IPS-18a (cell line): Measurements from ENCODE around the gene FUS.
"Not testable (repeated sequence)": the region's sequence is repeated elsewhere in the genome, so short reads cannot be mapped to it uniquely, and the experiment has no call there.

ENCODE experiments used
- H3K27ac ChIP-seq: one replicate; pipeline ENCODE4 v1.5.1; 2013; ENCODE audit warnings: low read length
- H3K27me3 ChIP-seq: one replicate; pipeline ENCODE4 v1.6.1; 2013; ENCODE audit warnings: mild to moderate bottlenecking, low read length; ENCODE audit not compliant: control insufficient read depth, insufficient read depth
- H3K36me3 ChIP-seq: one replicate; pipeline ENCODE4 v1.6.1; 2013; ENCODE audit warnings: low read depth, low read length; ENCODE audit not compliant: control insufficient read depth
- H3K4me1 ChIP-seq: one replicate; pipeline ENCODE4 v1.6.1; 2013; ENCODE audit warnings: low read depth, low read length; ENCODE audit not compliant: control insufficient read depth
- H3K4me3 ChIP-seq: one replicate; pipeline ENCODE4 v1.5.1; 2013; ENCODE audit warnings: low read length
- H3K9ac ChIP-seq: one replicate; pipeline ENCODE4 v1.6.1; 2013; ENCODE audit warnings: mild to moderate bottlenecking, low read length, moderate library complexity
- H3K9me3 ChIP-seq: one replicate; pipeline ENCODE4 v1.6.1; 2013; ENCODE audit warnings: low read depth, low read length; ENCODE audit not compliant: control insufficient read depth

Gene FUS

GRCh38 chr16:31147574-31147973, 32.4 kb upstream of the FUS start:
- H3K27me3 ChIP-seq: peaks cover 26% of the 10 kb centered on the region
- H3K36me3 ChIP-seq: no peaks in the 10 kb centered on the region
- H3K4me3 ChIP-seq: no peak overlapping the region

GRCh38 chr16:31148281-31148728, 31.6 kb upstream of the FUS start:
- no peak overlapping the region for H3K27ac ChIP-seq
- no peak overlapping the region for H3K9ac ChIP-seq

More at GRCh38 chr16:31147574-31147973, 32.4 kb upstream of the FUS start:
- Histone ChIP-seq H3K4me1 (no peaks in the 10 kb centered on the region), H3K9me3 (no peaks in the 10 kb centered on the region), H3K9ac (no peak overlapping the region), H3K27ac (no peak overlapping the region)

GRCh38 chr16:31148896-31149295, 31.0 kb upstream of the FUS start:
- Histone ChIP-seq H3K9ac (no peak overlapping the region), H3K4me1 (no peaks in the 10 kb centered on the region), H3K36me3 (no peaks in the 10 kb centered on the region), H3K27ac (no peak overlapping the region), H3K9me3 (no peaks in the 10 kb centered on the region), H3K4me3 (no peak overlapping the region), H3K27me3 (peaks cover 17% of the 10 kb centered on the region)

More at GRCh38 chr16:31148281-31148728, 31.6 kb upstream of the FUS start:
- no peaks in the 10 kb centered on the region for H3K9me3 ChIP-seq
- H3K4me1 ChIP-seq: no peaks in the 10 kb centered on the region
- peak overlapping the region; percentile 44 for H3K4me3 ChIP-seq
- H3K36me3 ChIP-seq: no peaks in the 10 kb centered on the region
- peaks cover 19% of the 10 kb centered on the region for H3K27me3 ChIP-seq

- no peaks in the 10 kb centered on the region for H3K36me3 ChIP-seq
- H3K9ac ChIP-seq: no peak overlapping the region
- H3K4me1 ChIP-seq: no peaks in the 10 kb centered on the region
- no peak overlapping the region for H3K27ac ChIP-seq
- H3K9me3 ChIP-seq: no peaks in the 10 kb centered on the region
- no peak overlapping the region for H3K4me3 ChIP-seq
- peaks cover 17% of the 10 kb centered on the region for H3K27me3 ChIP-seq
Measured at GRCh38 chr16:31149332-31149731, 30.6 kb upstream of the FUS start.

- Histone ChIP-seq H3K9me3 (no peaks in the 10 kb centered on the region), H3K9ac (no peak within 1 kb of the TSS), H3K4me1 (no peaks in the 10 kb centered on the region), H3K36me3 (no peaks in the 10 kb centered on the region), H3K4me3 (no peak within 1 kb of the TSS), H3K27ac (no peak within 1 kb of the TSS), H3K27me3 (peaks cover 17% of the 10 kb centered on the region)
Measured at GRCh38 chr16:31149894-31150890, 29.7 kb upstream of the FUS start, which contains the start of gene PRSS36. TSS of gene PRSS36 (minus strand) at chr16:31150066. CDS start at chr16:31150035, 31 bp downstream.

- not testable (repeated sequence) for H3K27ac ChIP-seq, H3K4me1 ChIP-seq, H3K4me3 ChIP-seq, H3K9ac ChIP-seq, H3K9me3 ChIP-seq, H3K36me3 ChIP-seq
- peaks cover 17% of the 10 kb centered on the region for H3K27me3 ChIP-seq
Measured at GRCh38 chr16:31150976-31151375, 29.0 kb upstream of the FUS start.

GRCh38 chr16:31157136-31157535, 22.8 kb upstream of the FUS start:
- H3K27me3 ChIP-seq: no peaks in the 10 kb centered on the region
- no peaks in the 10 kb centered on the region for H3K36me3 ChIP-seq
- H3K4me1 ChIP-seq: no peaks in the 10 kb centered on the region
- H3K27ac ChIP-seq: no peak overlapping the region
- no peak overlapping the region for H3K4me3 ChIP-seq
- no peak overlapping the region for H3K9ac ChIP-seq
- H3K9me3 ChIP-seq: no peaks in the 10 kb centered on the region

GRCh38 chr16:31167315-31167714, 12.6 kb upstream of the FUS start:
- Histone ChIP-seq H3K4me3 (no peak overlapping the region), H3K27ac (no peak overlapping the region), H3K4me1 (no peaks in the 10 kb centered on the region), H3K36me3 (no peaks in the 10 kb centered on the region), H3K27me3 (no peaks in the 10 kb centered on the region), H3K9me3 (no peaks in the 10 kb centered on the region), H3K9ac (no peak overlapping the region)

GRCh38 chr16:31168848-31169247, 11.1 kb upstream of the FUS start:
- no peaks in the 10 kb centered on the region for H3K36me3 ChIP-seq
- H3K9me3 ChIP-seq: no peaks in the 10 kb centered on the region
- H3K4me1 ChIP-seq: no peaks in the 10 kb centered on the region
- no peak overlapping the region for H3K27ac ChIP-seq
- H3K9ac ChIP-seq: no peak overlapping the region
- H3K4me3 ChIP-seq: no peak overlapping the region
- no peaks in the 10 kb centered on the region for H3K27me3 ChIP-seq

- not testable (repeated sequence) for H3K36me3 ChIP-seq, H3K27ac ChIP-seq, H3K4me3 ChIP-seq, H3K27me3 ChIP-seq, H3K9ac ChIP-seq, H3K9me3 ChIP-seq, H3K4me1 ChIP-seq
Measured at GRCh38 chr16:31170048-31170447, 9.9 kb upstream of the FUS start.

- H3K27ac ChIP-seq: no peak overlapping the region
- H3K9ac ChIP-seq: no peak overlapping the region
- peaks cover 2% of the 10 kb centered on the region for H3K36me3 ChIP-seq
- H3K27me3 ChIP-seq: no peaks in the 10 kb centered on the region
- no peak overlapping the region for H3K4me3 ChIP-seq
- peaks cover 5% of the 10 kb centered on the region for H3K4me1 ChIP-seq
- no peaks in the 10 kb centered on the region for H3K9me3 ChIP-seq
Measured at GRCh38 chr16:31177136-31177535, 2.8 kb upstream of the FUS start.
